B cell (primary cell): ENCODE data around the gene VOPP1. TPM values are rescaled to one million over a fixed set of nuclear protein-coding genes. Genes with fewer than 3 reads are reported as not detected.

Experiments
- ATAC-seq: fragments of 200-7000 bp; cut with Tn5 transposase; one replicate; pipeline ENCODE4 v1.10.0; 2021; ENCODE audit warnings: low read depth, mild to moderate bottlenecking, moderate number of reproducible peaks, moderate library complexity
- CTCF ChIA-PET: fragments of 350-600 bp; sonication (Branson Sonifier 250); formaldehyde crosslinking; loops from one replicate; lab custom pipeline; 2021; ENCODE audit warnings: antibody characterized with exemption, inconsistent platforms; lab: Charles Lee
- POLR2A ChIA-PET: fragments of 350-600 bp; sonication (Branson Sonifier 250); formaldehyde crosslinking; loops from one replicate; lab custom pipeline; 2021; ENCODE audit warnings: antibody characterized with exemption; lab: Charles Lee
- DNase-seq: peaks from one replicate; pipeline ENCODE4 v3.0.0; 2013
- H2AFZ ChIP-seq: 2 replicates; pipeline ENCODE4 v1.6.1; 2012; ENCODE audit warnings: mild to moderate bottlenecking, low read depth, low read length; ENCODE audit not compliant: insufficient read depth, poor library complexity, severe bottlenecking
- H3K27ac ChIP-seq, 2 donors: 1 replicate in 1 of 2; 2 replicates in 1 of 2; pipeline ENCODE4 v1.5.1; 2012 to 2013; ENCODE audit warnings: low read length in 2 of 2, mild to moderate bottlenecking in 2 of 2, moderate library complexity in 1 of 2
- H3K27me3 ChIP-seq, 4 experiments: fragments of 200-600 bp in 1 of 4; sonication (generic) in 1 of 4; replicated peaks in 1 of 4; 1 replicate in 2 of 4; 2 replicates in 2 of 4; pipeline versions ENCODE4 v1.6.1 to v1.7.0; 2013 to 2016; ENCODE audit warnings: low read length in 3 of 4, mild to moderate bottlenecking in 2 of 4, mixed read lengths in 1 of 4, moderate library complexity in 1 of 4; ENCODE audit not compliant: insufficient read depth in 4 of 4, control insufficient read depth in 3 of 4; ENCODE audit errors: control extremely low read depth in 1 of 4
- H3K36me3 ChIP-seq, 2 experiments: replicated peaks in 1 of 2; 1 replicate in 1 of 2; 2 replicates in 1 of 2; pipeline versions ENCODE4 v1.6.1 to v1.7.1; 2013; ENCODE audit warnings: low read length in 1 of 2; ENCODE audit not compliant: insufficient read depth in 2 of 2, control insufficient read depth in 1 of 2; ENCODE audit errors: control extremely low read depth in 1 of 2, extremely low read depth in 1 of 2
- H3K4me1 ChIP-seq, 2 donors: fragments of 200-600 bp in 1 of 2; sonication (generic) in 1 of 2; 1 replicate in 1 of 2; 2 replicates in 1 of 2; pipeline versions ENCODE4 v1.5.1 to v1.6.1; 2013 to 2017; ENCODE audit warnings: low read length in 2 of 2; ENCODE audit not compliant: control insufficient read depth in 2 of 2, insufficient read depth in 2 of 2
- H3K4me2 ChIP-seq: replicated peaks from 2 replicates; pipeline ENCODE3; 2012; ENCODE audit warnings: mild to moderate bottlenecking, low read depth, low read length; ENCODE audit not compliant: poor library complexity, severe bottlenecking
- H3K4me3 ChIP-seq, 5 experiments: fragments of 200-600 bp in 1 of 5; sonication (generic) in 1 of 5; 1 replicate in 3 of 5; 2 replicates in 2 of 5; pipeline versions ENCODE4 v1.5.1 to v1.7.0; 2011 to 2016; ENCODE audit warnings: low read length in 4 of 5, mild to moderate bottlenecking in 4 of 5, low read depth in 2 of 5, control low read depth in 1 of 5, moderate library complexity in 1 of 5; ENCODE audit not compliant: insufficient read depth in 1 of 5; ENCODE audit errors: control extremely low read depth in 1 of 5, extremely low read depth in 1 of 5
- H3K79me2 ChIP-seq: fragments of 200-600 bp; sonication (generic); one replicate; pipeline ENCODE4 v1.6.0; 2016; ENCODE audit warnings: low read length; ENCODE audit not compliant: control insufficient read depth, insufficient read depth
- H3K9ac ChIP-seq: fragments of 200-600 bp; sonication (generic); 2 replicates; pipeline ENCODE4 v1.6.1; 2017; ENCODE audit warnings: mild to moderate bottlenecking, low read length, moderate library complexity
- H3K9me3 ChIP-seq, 3 donors: one replicate each; pipeline versions ENCODE4 v1.6.1 to v1.7.1; 2013; ENCODE audit warnings: low read length in 2 of 3; ENCODE audit not compliant: control insufficient read depth in 2 of 3, insufficient read depth in 1 of 3; ENCODE audit errors: control extremely low read depth in 1 of 3
- H4K20me1 ChIP-seq: 2 replicates; pipeline ENCODE4 v1.6.0; 2012; ENCODE audit warnings: mild to moderate bottlenecking, low read length; ENCODE audit not compliant: insufficient read depth, control insufficient read depth, poor library complexity, severe bottlenecking
- H3K27ac Mint-ChIP-seq: one replicate; pipeline ENCODE4 v1.8.0; 2021; ENCODE audit warnings: mixed read lengths
- H3K27me3 Mint-ChIP-seq: one replicate; pipeline ENCODE4 v1.8.0; 2021; ENCODE audit warnings: mixed read lengths
- H3K4me1 Mint-ChIP-seq: one replicate; pipeline ENCODE4 v1.8.0; 2021; ENCODE audit warnings: mixed read lengths
- H3K4me3 Mint-ChIP-seq: one replicate; pipeline ENCODE4 v1.8.0; 2021; ENCODE audit warnings: mixed read lengths
- H3K9me3 Mint-ChIP-seq: one replicate; pipeline ENCODE4 v1.8.0; 2022; ENCODE audit warnings: mixed read lengths; ENCODE audit not compliant: insufficient read depth
- CTCF ChIP-seq: fragments of 200-600 bp; IDR thresholded peaks from one replicate; pipeline ENCODE4 v1.8.0; 2022; ENCODE audit warnings: antibody characterized with exemption, mild to moderate bottlenecking
- EZH2 ChIP-seq: IDR thresholded peaks from 2 replicates; pipeline ENCODE4 v1.6.1; 2012; ENCODE audit warnings: borderline replicate concordance, low read depth, mild to moderate bottlenecking, moderate library complexity, low read length; ENCODE audit not compliant: insufficient read depth, poor library complexity, severe bottlenecking
- WGBS: methylation state at CpG from one replicate; pipeline ENCODE4 v1.1.5; 2013; ENCODE audit warnings: missing lambda C conversion rate; ENCODE audit not compliant: insufficient coverage; 5-methylcytosine and 5-hydroxymethylcytosine counted together
- intact Hi-C: fragments of 100-400 bp; cut with micrococcal nuclease; formaldehyde crosslinking; loops from one replicate; pipeline ENCODE4 v1.10.0; 2022
- polyA plus RNA-seq: library from polyadenylated mRNA; depleted of rRNA; stranded (reverse); fragments of >200 nt; gene quantifications from 2 replicates; pipeline ENCODE4 v1.2.3, GENCODE V29; 2012
- total RNA-seq, 2 donors: library from RNA; stranded (reverse); fragments of 120-200 nt in 1 of 2; gene quantifications; 1 replicate in 1 of 2; 2 replicates in 1 of 2; pipeline versions ENCODE4 v1.2.3 to v1.2.4, GENCODE V29; 2013 to 2022

VOPP1 gene
- total and polyA plus RNA-seq, 2 donors (not counting 1 experiment from before 2014, with no cell fraction given), result 53.2 to 256 TPM

GRCh38 chr7:55436457-55436856 is 135.8 kb downstream of the VOPP1 start:
- Histone ChIP-seq H3K4me2 (no peak overlapping the region), H3K36me3 (no peaks in the 10 kb centered on the region), H3K4me1 (no peaks in the 10 kb centered on the region), H3K79me2 (no peaks in the 10 kb centered on the region), H3K27me3 (no peaks in the 10 kb centered on the region), H3K4me3 (no peak overlapping the region), H3K9me3 (no peaks in the 10 kb centered on the region), H3K9ac (no peak overlapping the region), H4K20me1 (no peaks in the 10 kb centered on the region), H2AFZ (no peak overlapping the region), H3K27ac (no peak overlapping the region)
- Mint-ChIP-seq H3K27me3 (no peaks in the 10 kb centered on the region), H3K4me1 (peaks cover 9% of the 10 kb centered on the region), H3K27ac (no peak overlapping the region), H3K9me3 (no peaks in the 10 kb centered on the region), H3K4me3 (no peak overlapping the region)
- TF ChIP-seq EZH2 (no peak), CTCF (no peak)
- WGBS, result 96% methylated on average over 5 of the region's 10 CpGs
- POLR2A ChIA-PET, result no interaction called here
- ATAC-seq (no peak), DNase-seq (no peak)
- intact Hi-C loops, result loop anchor here (10.0 kb wide), 1 partner anchor 638 kb away; no protein-coding TSS in a partner anchor
- CTCF ChIA-PET, result interaction anchor here (1.2 to 1.6 kb wide), 3 partner anchors 98 to 162 kb away, joined by 3 to 6 read pairs (median 5); no protein-coding TSS in a partner anchor

DNA sequence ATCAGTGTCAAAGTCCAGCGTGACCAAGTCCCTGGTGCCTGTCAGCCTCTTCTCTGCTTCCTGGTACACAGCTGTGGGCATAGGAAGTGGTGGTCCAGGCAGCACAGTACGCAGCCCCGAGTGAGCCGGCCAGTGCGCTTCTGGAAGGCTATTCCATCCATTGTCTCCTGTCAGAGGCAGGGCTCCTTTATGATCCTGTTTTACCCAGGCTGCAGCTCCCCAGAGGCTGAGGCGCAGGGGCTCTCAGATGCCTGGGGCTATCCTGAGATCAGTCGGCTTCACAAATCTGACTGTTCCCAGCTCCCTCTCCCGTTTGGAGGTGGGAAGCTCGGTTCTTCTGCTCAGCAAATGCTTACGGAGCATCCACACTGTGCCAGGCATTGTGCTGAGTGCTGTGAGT is 136.8 kb downstream of the VOPP1 start:
- no peak overlapping the region for H3K9ac ChIP-seq
- no peaks in the 10 kb centered on the region for H3K79me2 ChIP-seq
- Mint-ChIP-seq H3K27me3 (no peaks in the 10 kb centered on the region), H3K9me3 (no peaks in the 10 kb centered on the region), H3K4me3 (no peak overlapping the region), H3K27ac (no peak overlapping the region), H3K4me1 (peaks cover 9% of the 10 kb centered on the region)
- intact Hi-C loops, result loop anchor here (10.0 kb wide), 1 partner anchor 639 kb away; no protein-coding TSS in a partner anchor
- no peaks in the 10 kb centered on the region for H3K27me3 ChIP-seq
- H2AFZ ChIP-seq, result no peak overlapping the region
- H4K20me1 ChIP-seq, result no peaks in the 10 kb centered on the region
- WGBS, result 91% methylated on average over 9 of the region's 10 CpGs
- no peaks in the 10 kb centered on the region for H3K9me3 ChIP-seq
- ATAC-seq (no peak), DNase-seq (no peak)
- H3K27ac ChIP-seq, result no peak overlapping the region
- POLR2A ChIA-PET, result no interaction called here
- H3K36me3 ChIP-seq, result peaks cover 0 to 4% of the 10 kb centered on the region in 2 experiments
- no peak overlapping the region for H3K4me3 ChIP-seq
- no peaks in the 10 kb centered on the region for H3K4me1 ChIP-seq
- CTCF ChIA-PET, result interaction anchor here (0.7 to 1.6 kb wide), 7 partner anchors 11 to 163 kb away, joined by 3 to 6 read pairs (median 3); no protein-coding TSS in a partner anchor
- TF ChIP-seq EZH2, result no peak
- no peak for TF ChIP-seq CTCF
- no peak overlapping the region for H3K4me2 ChIP-seq
